LHCN-M2 (cell line): ENCODE data around the gene HAGHL. TPM values are rescaled to one million over a fixed set of nuclear protein-coding genes. Genes with fewer than 3 reads are reported as not detected.

Experiments used
- DNase-seq: peaks from one replicate; pipeline ENCODE4 v3.0.0-alpha.2; 2012; ENCODE audit warnings: low read depth
- total RNA-seq: library from RNA; depleted of rRNA; stranded (reverse); fragments of >200 nt; gene quantifications from 2 replicates; pipeline ENCODE4 v1.2.3, GENCODE V29; 2014

The HAGHL gene
- total RNA-seq, 1 experiment from 2014 or later, result 19.2 TPM

DNA sequence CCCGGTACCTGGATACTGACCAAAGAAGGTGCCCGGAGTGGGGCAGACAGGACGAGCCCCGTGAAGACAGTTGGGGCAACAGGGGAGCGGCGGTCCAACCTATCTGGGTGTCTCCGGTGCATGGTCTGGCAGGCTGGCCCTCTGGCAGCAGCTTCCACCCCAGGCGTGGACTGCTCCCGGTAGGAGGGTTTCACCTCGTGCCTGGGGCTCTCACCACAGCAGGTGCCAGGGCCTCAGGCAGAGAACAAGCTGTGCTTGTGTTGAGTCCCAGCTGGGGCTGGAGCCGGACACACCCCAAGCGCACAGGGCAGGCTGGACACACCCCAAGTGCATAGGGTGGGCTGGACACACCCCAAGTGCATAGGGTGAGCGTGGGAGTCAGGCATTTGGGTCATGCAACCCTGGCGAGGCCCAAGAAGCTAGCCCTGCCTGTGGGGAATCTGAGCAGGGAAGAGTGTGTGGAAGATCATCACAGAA, 19.8 kb upstream of the HAGHL start:
- peak; percentile 22 for DNase-seq

DNA sequence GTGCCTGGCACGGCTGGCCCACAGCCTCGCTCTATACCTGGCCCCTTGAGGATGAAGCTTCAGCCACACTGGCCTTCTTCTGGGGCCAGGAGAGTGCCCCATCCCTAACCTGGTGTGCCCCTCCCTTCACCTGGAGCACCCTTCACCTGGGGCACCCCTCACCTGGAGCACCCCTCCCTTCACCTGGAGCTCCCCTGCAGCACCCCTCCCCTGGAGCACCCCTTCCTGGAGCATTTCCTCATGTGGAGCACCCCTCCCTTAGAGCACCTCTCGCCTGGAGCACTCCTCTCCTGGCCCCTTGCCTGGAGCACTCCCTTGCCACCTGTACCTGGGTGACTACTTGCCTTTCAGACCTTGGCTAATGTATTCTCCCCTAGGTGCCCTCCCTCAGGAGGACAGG, 18.9 kb upstream of the HAGHL start:
- no peak for DNase-seq

DNA sequence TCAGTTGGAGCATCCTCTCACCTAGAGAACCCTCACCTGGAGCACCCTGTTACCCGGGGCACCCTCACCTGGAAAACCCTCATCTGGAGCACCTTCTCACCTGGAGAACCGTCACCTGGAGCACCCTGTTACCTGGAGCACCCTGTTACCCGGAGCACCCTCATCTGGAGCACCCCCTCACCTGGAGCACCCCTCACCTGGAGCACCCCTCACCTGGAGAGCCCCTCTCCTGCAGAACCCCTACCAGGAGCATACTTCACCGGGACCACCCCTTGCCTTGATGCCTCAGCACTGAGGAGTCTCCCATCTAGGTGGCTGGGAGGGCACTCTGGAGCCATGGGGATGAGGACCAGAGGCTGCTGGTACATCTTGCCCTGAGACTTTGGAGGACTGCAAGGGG, 17.9 kb upstream of the HAGHL start:
- DNase-seq, result no peak

DNA sequence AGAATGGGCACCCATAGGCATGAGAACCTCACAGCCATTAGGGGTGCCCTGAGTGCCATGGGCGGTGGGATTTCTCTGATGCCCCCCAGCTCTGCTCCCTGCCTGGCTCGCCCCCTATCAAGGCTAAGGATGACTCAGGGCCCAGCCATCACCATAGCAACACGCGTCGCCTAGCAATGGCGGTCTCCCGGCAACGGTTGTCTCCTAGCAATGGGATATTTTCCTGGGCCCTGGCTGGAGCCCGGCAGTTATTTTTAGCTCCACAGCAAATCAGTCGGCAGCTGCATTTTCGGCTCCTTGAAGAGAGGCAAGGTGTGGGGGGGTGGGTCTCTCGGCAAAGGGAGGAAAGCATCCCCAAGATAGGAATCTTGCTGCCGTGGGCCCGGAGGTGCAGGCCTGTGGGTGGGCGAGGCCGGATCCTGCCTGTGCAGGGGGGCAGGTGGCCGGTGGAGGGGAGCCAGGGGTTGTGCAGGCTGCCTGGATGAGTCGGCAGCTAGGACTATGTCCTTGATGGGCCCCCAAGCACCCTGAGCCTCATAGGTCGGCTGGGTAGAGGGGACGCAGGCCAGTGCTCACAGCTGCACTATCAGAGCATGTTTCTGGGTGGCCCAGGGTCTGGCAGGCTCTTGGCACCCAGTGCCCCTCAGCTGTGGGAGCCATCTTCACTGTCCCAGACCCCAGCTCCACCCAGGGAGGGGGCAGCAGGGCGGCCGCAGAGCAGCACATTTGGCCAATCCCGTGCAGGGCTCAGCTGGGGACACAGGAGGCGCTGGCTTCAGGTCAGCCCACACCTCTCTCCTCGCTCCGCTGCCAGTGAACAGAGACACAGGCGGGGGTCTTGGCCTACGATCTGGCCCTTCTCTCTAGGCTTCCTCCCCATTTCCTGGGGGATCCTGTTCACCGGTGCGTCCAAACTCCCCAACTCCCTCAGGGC, 17.1 kb upstream of the HAGHL start:
- DNase-seq, result peak; percentile 93

DNA sequence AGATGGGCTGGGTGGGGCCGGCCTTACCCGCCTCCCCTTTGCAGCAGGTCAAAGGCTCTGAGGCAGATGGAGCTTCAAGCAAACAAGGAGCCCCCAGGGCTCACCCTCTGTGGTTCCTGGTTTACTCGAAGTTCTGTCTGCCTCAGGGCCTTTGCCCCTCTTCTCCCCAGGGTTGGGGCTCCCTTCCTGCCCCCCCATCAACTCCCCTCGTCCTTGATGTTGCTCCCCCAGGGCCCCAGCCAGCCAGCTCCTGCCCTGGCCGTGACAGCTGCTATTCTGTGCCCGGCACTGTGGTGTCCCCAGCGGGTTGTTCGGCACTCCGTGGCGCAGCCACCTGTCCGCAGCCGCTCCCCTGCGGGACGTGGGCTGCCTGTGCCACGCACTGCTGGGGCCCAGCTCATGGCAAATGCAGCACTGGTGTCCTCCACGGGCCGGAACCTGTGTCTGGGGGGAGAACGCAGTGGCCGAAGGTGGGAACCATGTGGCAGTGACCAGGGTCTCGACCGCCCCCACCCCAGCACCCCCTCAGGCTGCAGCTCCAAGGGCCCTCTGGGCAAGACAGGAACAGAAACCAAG, 16.3 kb upstream of the HAGHL start:
- no peak for DNase-seq

DNA sequence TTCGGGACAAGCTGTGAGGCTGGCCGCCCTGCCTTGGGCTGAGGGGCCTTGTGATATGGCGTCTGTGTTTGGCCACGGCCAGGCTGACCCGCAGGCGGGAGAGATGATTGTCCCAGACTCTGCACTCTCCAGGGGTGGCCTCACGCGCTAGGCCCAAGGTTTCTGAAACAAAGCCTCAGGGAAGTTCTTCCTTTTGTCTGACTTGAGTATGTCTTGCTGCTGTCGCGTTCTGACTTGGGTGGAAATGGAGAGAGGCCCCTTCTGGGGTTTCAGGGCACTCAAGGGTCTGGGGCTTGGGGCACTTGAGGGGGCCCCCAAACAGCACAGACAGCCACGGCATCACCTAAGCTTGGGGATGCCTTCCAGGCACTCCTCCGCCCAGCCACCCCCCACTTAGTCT, 15.8 kb upstream of the HAGHL start:
- no peak for DNase-seq

DNA sequence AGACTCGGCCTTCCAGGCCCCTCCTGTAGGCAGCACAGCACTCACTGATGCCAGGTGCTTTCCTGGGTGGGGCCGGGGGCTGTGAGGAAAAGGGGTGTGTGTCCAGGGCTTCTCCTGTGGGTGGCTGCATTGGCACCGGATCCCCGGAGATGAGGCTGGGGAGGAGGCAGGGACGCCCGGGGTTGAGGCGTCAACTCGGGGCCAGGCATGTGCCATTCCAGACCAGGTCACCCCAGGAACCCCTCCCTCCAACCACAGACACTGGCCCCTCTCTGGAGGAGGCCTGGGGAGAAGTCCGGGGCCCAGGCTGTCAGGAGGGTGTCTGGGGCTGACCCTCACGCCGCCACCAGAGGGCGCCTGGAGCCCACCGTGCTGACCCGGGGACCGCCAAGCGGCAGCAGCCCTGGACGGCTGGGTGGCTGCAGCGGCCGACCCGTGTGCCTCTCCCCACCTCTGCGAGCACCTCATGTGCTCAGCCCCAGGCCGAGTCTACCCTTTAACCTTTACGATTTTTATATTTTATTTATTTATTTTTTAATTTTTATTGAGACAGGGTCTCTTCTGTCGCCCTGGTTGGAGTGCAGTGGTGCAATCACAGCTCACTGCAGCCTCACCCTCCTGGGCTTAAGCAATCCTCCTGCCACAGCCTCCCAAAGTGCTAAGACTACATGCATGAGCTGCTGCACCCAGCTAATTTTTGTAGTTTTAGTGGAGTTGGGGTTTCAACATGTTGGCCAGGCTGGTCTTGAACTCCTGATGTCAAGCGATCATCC, 15.2 kb upstream of the HAGHL start:
- DNase-seq, result peak; percentile 60

DNA sequence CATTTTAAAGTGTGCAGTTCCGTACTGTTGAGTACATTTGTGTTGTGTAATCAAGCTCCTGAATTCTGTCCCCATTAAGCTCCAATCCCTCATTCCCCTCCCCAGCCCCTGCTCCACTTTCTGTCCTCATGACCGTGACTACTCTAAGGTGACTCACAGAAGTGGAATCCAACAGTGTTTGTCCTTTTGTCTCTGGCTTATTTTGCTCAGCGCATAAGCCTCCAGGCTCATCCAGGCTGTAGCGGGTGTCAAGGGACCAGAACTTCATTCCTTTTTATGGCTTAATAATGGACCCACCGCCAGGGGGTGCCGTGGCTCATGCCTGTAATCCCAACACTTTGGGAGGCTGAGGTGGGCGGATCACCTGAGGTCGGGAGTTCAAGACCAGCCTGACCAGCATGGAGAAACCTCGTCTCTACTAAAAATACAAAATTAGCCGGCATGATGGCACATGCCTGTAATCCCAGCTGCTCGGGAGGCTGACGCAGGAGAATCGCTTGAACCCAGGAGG, 14.1 kb upstream of the HAGHL start:
- peak; percentile 99 for DNase-seq

DNA sequence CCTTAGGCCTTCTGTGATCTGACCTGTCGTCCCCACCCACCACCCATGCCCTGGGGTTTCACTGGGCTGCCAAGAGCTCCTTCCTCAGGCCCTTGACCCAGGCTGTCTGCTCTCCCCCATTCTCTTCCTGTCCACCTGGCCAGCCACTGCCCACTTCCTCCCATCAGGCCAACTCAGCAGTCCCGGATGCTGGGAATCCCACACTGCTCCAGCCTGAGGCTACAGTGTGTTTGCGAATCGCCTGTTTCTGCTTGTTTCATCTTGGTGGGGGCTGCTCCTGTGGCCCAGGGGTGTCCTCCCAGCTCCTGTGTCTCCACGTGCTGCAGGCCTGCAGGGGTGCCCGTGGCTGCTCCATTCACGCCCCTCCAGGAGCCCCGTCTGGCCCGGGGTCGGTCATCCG, 12.8 kb upstream of the HAGHL start:
- no peak for DNase-seq

DNA sequence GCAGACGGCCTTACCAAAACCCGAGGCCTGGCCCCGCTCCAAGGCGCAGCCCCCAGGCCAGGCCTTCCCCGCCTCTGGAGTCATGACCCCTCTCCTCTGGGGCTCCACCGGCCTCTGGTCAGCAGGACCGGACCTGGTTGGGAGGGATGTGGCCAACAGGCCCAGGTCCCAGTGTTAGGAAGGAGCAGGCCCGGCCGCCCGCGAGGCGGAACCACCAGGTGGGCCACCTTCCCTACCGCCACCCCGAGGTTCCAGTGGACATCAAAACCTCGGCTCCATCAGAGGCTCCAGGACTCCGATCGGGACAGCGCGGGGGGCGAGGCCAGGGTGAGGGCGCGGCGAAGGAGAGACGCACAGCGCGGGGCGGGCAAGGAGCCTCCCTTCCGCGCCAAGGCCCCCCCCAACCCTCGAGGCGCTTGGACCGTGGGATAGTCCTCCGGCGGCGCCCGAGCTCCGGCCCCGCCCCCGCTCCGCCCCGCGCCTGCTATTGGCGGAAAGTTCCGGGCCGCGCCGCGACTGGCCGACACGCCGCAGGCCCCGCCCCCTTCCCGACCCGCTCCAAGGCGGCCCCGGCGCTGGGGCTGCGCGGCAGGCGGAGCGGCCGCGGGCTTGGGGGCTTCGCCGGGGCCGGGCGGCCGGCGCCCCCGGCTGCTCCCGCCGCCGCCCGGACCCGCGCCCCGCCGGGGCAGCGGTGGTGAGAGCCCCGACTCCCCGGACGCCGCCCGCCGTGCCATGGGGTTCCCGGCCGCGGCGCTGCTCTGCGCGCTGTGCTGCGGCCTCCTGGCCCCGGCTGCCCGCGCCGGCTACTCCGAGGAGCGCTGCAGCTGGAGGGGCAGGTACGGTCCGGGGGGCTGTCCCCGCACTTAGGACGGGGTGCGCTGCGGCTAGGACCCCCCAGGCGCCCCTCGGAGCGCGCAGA, 12.1 kb upstream of the HAGHL start, which contains the start of gene METRN:
Gene METRN (plus strand): TSS at position 561 of the 919 bp plus-strand sequence. CDS start 172 bp downstream, at position 733.
- peak; percentile 76 for DNase-seq

DNA sequence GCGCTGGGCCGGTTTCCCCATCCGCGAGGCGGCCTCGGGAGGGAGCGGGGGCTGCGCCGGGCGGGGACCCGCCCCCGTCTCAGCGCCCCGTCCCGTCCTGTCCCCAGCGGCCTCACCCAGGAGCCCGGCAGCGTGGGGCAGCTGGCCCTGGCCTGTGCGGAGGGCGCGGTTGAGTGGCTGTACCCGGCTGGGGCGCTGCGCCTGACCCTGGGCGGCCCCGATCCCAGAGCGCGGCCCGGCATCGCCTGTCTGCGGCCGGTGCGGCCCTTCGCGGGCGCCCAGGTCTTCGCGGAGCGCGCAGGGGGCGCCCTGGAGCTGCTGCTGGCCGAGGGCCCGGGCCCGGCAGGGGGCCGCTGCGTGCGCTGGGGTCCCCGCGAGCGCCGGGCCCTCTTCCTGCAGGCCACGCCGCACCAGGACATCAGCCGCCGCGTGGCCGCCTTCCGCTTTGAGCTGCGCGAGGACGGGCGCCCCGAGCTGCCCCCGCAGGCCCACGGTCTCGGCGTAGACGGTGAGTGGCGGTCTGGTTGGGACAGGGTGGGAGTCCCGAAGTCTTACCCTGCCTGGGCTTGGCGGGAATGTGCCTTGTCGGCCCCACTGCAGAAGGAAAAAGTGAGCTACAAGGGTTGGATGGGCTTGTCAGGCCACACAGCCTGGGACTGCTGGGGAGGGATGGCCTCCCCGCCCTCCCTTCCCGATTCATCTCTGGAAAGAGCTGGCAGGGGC, 11.3 kb upstream of the HAGHL start:
- no peak for DNase-seq

DNA sequence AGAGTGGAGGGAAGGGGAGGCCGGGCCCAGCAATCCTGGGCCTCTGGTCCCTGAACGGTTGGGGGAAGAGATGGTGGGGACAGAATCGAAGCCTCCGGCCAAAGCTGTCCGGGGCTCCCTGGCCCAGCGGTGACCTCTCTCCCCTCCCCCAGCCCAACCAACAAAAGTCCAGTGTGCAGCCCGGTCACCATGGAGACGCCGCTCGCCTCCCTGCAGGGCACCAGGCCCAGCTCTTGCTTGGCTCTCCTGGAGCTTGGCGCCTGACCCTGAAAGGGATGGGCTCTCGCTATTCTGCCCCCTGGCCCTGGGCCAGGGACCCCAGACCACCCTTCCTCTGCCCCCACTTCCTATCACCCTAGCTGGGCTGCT, 10.7 kb upstream of the HAGHL start:
- no peak for DNase-seq

DNA sequence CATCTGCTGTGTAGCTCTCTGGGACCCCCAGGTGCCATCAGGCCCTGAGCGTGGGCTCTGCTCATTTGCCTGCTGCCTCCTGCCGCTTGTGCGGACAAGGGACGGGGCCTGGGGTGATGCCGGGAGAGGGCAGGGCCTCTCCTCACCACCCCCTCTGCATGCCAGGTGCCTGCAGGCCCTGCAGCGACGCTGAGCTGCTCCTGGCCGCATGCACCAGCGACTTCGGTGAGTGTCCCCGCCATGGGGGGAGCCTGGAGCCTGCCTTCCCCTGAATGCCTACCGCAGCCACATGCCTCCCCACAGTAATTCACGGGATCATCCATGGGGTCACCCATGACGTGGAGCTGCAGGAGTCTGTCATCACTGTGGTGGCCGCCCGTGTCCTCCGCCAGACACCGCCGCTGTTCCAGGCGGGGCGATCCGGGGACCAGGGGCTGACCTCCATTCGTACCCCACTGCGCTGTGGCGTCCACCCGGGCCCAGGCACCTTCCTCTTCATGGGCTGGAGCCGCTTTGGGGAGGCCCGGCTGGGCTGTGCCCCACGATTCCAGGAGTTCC, 10.1 kb upstream of the HAGHL start:
- DNase-seq, result no peak

DNA sequence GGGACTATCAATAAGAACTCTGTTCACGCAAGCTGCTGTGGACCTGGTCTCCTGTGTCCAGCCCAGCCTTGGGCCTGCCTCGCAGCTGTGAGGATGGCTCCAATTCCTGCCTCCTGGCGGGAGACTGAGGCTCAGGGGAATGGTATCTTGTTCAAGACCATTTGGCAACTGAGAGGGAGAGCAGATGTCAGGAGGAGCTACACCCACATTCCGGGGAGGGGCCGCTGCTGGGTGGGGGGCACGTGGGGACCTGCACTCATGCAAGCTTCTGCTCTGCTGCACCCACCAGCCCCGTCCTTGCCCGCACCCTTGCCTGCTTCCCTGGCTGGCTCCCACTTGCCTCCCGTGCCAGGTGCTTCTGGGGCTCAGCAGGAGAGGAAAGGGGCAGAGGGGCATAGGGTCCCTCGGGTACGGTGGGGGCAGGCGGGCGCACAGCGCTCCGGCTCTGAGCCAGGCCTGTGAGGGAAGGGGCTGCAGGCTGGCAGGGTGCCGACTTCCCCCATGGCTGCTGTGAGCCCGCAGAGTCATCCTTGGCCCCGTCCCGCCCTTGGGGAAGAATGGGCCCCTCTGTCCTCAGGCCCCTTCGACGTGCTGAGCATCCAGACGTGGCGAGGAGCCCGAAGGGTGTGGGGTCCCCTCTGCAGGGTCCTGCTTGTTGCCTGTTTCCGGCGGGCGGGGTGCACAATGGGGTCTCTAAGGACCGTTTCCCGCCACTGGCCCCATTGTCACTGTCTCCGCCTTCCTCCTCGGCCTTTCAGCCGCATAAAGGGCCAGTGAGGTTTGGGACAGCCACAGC, 9.3 kb upstream of the HAGHL start:
- no peak for DNase-seq

DNA sequence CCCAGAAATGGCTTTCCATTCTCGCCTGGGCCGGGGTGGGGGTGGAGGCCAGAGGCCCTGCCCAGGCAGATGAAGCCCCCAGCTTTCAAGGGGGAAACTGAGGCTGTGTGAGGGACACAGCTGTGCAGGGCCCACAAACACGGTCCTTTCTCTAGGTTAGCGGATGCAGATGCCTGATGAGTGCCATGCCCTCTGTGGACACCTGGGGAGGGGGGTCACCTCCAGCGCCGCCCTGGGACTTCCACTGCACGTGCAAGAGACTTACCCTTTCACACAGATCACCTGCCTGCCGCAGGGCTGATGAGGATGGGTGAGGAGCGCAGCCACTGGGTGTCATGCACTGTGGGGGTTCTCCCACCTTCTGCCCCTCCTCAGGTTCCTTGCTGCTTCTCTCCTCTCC, 8.5 kb upstream of the HAGHL start:
- DNase-seq, result no peak

DNA sequence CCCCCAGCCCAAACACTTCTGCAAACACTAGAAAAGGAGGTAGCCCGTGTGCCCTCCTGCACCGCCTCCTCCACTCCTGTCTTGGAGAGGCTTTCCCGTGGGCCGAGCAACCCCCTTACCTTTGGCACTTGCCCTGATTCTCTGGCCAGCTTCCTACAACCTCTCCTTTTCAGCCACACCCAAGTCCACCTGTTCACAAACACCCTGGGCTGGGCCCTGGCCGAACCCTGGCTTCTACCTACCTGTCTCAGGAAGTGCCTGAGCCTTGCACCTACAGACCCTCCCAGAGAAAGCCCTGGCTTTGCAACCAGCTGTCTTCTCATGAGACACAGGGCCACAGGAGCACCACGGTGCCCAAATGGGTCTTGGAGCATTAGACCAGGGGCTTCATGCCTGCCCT, 8.0 kb upstream of the HAGHL start:
- no peak for DNase-seq

DNA sequence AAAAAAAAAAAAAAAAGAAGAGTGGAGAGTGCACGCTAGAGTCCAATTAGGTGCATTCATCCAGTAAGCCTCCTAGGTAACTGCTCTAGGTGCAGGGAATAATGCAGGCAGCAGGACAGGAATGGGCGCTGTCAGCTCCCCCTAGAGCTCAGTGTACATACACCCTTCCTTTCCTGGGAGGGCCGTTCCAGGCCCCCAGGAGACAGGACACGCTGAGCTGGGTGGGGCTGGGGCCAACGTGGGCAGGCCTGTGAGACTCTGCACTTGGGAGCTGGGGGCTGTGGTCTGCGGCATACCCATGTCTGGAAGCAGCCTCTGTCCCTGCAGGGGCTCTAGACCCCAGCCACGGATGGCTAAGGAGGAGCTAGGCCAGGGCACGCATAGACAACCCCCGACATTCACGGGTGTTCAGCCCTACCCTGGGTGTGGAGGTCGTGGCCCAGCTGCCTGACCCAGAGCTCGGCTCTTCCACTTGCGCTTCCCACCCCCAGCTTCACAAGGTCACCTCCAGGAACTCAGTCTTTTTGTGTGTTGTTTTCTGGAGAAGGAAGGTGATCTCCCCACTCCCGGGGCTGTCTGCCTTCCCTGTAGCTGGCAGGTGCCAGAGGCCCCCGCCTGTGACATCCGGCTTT, 7.0 kb upstream of the HAGHL start:
- no peak for DNase-seq

DNA sequence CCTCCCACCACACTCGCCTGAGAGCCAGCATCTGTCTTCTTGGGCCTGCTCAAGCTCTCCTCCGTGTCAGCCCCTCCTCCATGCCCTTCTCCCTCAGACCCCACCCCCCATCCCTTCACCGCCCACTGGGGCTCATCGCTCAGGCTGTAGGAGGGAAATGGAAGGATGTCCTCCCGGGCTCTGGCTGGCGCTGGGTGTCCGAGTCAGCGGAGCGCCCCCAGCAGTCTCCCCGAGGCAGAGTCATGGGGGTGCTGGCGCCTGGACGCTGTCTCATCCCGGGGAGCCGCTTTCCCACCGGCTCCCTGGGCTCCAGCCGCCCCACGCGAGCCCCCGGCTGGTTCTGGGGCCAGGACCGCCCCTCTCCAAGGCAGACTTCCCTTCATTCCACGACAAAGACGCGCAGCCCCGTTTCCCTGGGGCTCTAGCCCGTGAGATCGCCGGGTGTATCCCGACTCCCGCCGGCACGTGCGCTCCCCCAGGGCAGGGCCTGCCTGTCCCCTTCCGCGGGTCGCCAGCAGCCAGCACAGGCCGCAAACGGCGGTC, 6.4 kb upstream of the HAGHL start:
- DNase-seq, result peak; percentile 79
